NCI-H524 treated with DMSO at 0.1 percent for 48 hours (cell line): ENCODE measurements around the gene TP53AIP1.

ENCODE experiments used
- DNase-seq: peaks from one replicate; lab custom pipeline; 2025; lab: John Stamatoyannopoulos, UW

The TP53AIP1 gene

DNA sequence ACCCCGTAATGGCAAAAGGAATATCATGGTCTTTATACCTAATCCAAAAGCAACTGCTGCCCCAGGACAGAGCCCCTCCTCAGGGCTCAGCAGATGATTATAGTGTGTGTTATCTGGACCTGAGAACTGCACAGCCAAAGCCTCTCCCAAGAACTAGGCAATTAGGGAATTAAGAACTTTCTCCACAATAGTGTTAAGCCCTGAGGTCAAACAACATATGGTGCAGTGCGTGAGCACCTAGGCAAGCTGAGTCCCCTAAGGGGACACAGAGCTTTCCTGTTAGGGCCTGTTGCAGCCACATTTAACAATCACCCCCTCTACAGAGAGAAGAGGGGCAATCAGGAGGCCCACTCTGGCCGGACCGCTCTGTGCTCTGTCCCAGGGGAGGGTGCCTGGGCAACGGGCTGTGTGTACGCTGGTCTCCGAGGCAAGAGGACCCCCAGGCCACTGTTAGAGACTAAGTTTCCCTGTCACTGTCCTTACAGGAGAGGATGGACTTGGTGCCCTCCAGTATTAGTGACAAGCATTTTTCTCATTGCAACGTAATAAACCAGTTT is 52.9 kb downstream of the TP53AIP1 start:
- peak; percentile 20 for DNase-seq

DNA sequence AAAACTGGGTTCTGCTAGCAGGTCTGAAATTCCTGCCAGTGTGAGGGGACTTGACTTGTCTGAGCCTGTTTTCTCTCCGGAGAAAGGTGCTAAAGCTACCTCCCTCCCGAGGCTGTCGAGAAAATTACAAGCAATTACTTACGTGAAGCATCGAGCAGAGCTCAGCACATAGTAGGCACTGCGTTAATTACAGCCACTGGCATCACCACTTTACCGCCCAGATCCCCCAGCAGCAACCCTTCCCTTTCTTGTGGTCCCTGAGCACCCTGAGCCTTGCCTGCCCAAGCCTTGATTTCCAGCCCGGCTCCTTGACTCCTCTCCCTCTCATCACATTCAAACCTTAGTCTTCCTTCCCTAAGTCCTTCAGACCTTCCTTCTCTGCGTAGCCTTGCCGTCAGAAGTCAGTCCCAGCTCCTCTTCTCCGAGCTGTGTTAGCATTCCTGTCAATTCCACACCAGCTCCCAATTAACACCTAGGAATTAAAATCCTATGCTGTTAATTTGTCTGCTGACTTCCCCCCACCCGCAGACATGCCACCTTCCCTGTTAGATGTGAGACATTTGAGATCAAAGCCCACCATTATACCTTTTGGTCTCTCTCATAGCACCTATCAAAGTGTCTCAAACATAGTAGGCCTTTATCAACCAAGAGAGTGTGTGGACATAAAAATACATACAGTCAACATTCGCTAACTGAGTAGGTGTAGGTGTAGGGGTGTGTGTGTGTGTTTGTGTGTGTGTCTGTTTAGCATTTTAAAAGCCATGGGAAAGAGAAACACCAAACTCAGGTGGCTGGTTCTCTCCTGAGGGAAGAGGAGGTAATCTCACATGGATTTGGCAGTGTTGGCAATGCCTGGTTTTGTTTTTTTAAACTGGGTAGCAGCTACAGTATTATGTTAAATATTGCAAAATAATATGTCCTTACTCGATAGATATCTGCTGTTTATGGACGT is 54.4 kb downstream of the TP53AIP1 start:
- no peak for DNase-seq

GRCh38 chr11:128886406-128887124 is 56.1 kb downstream of the TP53AIP1 start:
- DNase-seq, result no peak
